AG04450 (cell line): ENCODE measurements around the gene SYNJ1. TPM values are rescaled to one million over a fixed set of nuclear protein-coding genes. Genes with fewer than 3 reads are reported as not detected.

Source experiments
- CTCF ChIA-PET: fragments of 300-600, 350-600 bp; formaldehyde crosslinking; extraction: SDS; loops from one replicate; lab custom pipeline; 2022; ENCODE audit warnings: antibody characterized with exemption, inconsistent platforms; lab: Charles Lee
- POLR2A ChIA-PET: fragments of 350-600 bp; formaldehyde crosslinking; extraction: SDS; loops from one replicate; lab custom pipeline; 2021; ENCODE audit warnings: antibody characterized with exemption, inconsistent platforms; lab: Yijun Ruan, JAX
- DNase-seq: peaks from one replicate; pipeline ENCODE4 v3.0.0-alpha.2; 2011; ENCODE audit warnings: low read depth, low spot score
- H3K27ac ChIP-seq: one replicate; pipeline ENCODE4 v1.5.1; 2012; ENCODE audit warnings: low read depth, low read length, control low read depth
- H3K27me3 ChIP-seq: one replicate; pipeline ENCODE4 v1.6.0; 2012; ENCODE audit warnings: low read length; ENCODE audit not compliant: control insufficient read depth, insufficient read depth
- H3K4me3 ChIP-seq: 2 replicates; pipeline ENCODE4 v1.5.1; 2011; ENCODE audit warnings: mild to moderate bottlenecking, low read depth, low read length, control low read depth
- H3K9me3 ChIP-seq: 2 replicates; pipeline ENCODE4 v1.5.1; 2012; ENCODE audit warnings: low read length; ENCODE audit not compliant: control insufficient read depth, insufficient read depth
- CTCF ChIP-seq: IDR thresholded peaks from 2 replicates; pipeline ENCODE4 v1.5.1; 2011; ENCODE audit warnings: low read depth, low read length, control low read depth, inconsistent platforms
- polyA plus RNA-seq: library from polyadenylated mRNA; depleted of rRNA; stranded (reverse); fragments of >200 nt; gene quantifications from 2 replicates; pipeline ENCODE4 v1.2.3, GENCODE V29; 2011

The SYNJ1 gene
- polyA plus RNA-seq, 1 experiment, result 7.3 TPM

- DNase-seq, result no peak
- ChIA-PET POLR2A (interaction anchor here (2.1 kb wide), 1 partner anchor 44 kb away, joined by 27 read pairs; the partner anchor contains the start of gene SYNJ1), CTCF (interaction anchor here (0.6 to 2.4 kb wide), 4 partner anchors 10 to 634 kb away, joined by 3 to 16 read pairs (median 6); no protein-coding TSS in a partner anchor)
- H3K27me3 ChIP-seq, result no peaks in the 10 kb centered on the region
- H3K4me3 ChIP-seq, result peak overlapping the region; percentile 72
- no peaks in the 10 kb centered on the region for H3K9me3 ChIP-seq
- TF ChIP-seq CTCF, result no peak
- H3K27ac ChIP-seq, result peak overlapping the region; percentile 57
Measured at GRCh38 chr21:32772281-32773047, 44.7 kb upstream of the SYNJ1 start.

- CTCF ChIA-PET, result interaction anchor here (0.6 to 2.4 kb wide), 16 partner anchors 10 to 1722 kb away, joined by 3 to 16 read pairs (median 4); no protein-coding TSS in a partner anchor
- POLR2A ChIA-PET, result interaction anchor here (0.5 to 2.1 kb wide), 18 partner anchors 13 to 1997 kb away, joined by 3 to 27 read pairs (median 4); partner anchors contain the start of genes CFAP298, IFNAR1, MIS18A and SYNJ1
- H3K4me3 ChIP-seq, result peak overlapping the region; percentile 66
- peak; percentile 20 for DNase-seq
- no peaks in the 10 kb centered on the region for H3K27me3 ChIP-seq
- H3K27ac ChIP-seq, result peak overlapping the region; percentile 78
- H3K9me3 ChIP-seq, result no peaks in the 10 kb centered on the region
- TF ChIP-seq CTCF, result no peak
Measured at GRCh38 chr21:32770871-32771523, 43.2 kb upstream of the SYNJ1 start.

GRCh38 chr21:32768530-32768929 lies 40.7 kb upstream of the SYNJ1 start:
- no peaks in the 10 kb centered on the region for H3K9me3 ChIP-seq
- no peaks in the 10 kb centered on the region for H3K27me3 ChIP-seq
- TF ChIP-seq CTCF, result no peak
- no peak overlapping the region for H3K27ac ChIP-seq
- ChIA-PET POLR2A (no interaction called here), CTCF (no interaction called here)
- no peak for DNase-seq
- no peak overlapping the region for H3K4me3 ChIP-seq

GRCh38 chr21:32765058-32765457 lies 37.2 kb upstream of the SYNJ1 start:
- POLR2A ChIA-PET, result no interaction called here

More at GRCh38 chr21:32765058-32765457, 37.2 kb upstream of the SYNJ1 start:
- no peaks in the 10 kb centered on the region for H3K27me3 ChIP-seq
- no peak overlapping the region for H3K4me3 ChIP-seq
- no peak overlapping the region for H3K27ac ChIP-seq
- CTCF ChIA-PET, result no interaction called here
- DNase-seq, result no peak
- TF ChIP-seq CTCF, result no peak
- H3K9me3 ChIP-seq, result no peaks in the 10 kb centered on the region
